ENCODE measurements around the gene DYNC1I2.

DNA sequence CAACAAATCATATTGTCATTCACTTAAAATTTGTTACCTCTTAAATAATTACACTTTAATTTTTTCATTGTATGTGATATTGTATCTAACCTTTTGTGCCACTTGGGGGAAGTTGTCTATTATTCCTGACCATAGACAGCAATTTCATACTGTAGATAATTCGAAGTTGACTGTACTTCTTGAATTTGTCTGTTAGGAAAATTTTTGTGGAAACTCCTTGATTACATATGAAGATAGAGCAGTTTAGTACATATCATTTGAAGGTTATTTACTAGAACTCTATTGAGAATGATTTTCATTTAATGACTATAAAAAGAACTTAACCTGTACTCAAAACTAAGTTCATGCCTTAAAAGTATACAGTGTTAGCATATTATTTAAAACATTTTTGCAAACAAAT, 5.1 kb downstream of the DYNC1I2 start:
- TF ChIP-seq, protein P1, sequence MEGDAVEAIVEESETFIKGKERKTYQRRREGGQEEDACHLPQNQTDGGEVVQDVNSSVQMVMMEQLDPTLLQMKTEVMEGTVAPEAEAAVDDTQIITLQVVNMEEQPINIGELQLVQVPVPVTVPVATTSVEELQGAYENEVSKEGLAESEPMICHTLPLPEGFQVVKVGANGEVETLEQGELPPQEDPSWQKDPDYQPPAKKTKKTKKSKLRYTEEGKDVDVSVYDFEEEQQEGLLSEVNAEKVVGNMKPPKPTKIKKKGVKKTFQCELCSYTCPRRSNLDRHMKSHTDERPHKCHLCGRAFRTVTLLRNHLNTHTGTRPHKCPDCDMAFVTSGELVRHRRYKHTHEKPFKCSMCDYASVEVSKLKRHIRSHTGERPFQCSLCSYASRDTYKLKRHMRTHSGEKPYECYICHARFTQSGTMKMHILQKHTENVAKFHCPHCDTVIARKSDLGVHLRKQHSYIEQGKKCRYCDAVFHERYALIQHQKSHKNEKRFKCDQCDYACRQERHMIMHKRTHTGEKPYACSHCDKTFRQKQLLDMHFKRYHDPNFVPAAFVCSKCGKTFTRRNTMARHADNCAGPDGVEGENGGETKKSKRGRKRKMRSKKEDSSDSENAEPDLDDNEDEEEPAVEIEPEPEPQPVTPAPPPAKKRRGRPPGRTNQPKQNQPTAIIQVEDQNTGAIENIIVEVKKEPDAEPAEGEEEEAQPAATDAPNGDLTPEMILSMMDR (conservative IDR thresholded peaks at IDR 0.05; ENCODE audit: low read depth, low read length): no peak
- TF ChIP-seq EZH2 (IDR thresholded peaks at IDR 0.05; ENCODE audit: low read length, unreplicated experiment): no peak

All from PC-3 (cell line).